HEK293T (cell line): ENCODE measurements around the gene DDOST.

ENCODE experiments used
- BHLHE40 ChIP-seq: fragments of 450-650 bp; IDR thresholded peaks from 2 replicates; pipeline ENCODE4 v1.6.1; 2016; ENCODE audit warnings: mild to moderate bottlenecking, moderate library complexity, borderline replicate concordance
- ELF4 ChIP-seq: fragments of 450-650 bp; IDR thresholded peaks from 2 replicates; pipeline ENCODE4 v1.6.1; 2017; ENCODE audit warnings: antibody characterized with exemption
- FOXA1 ChIP-seq: fragments of 450-650 bp; IDR thresholded peaks from 2 replicates; pipeline ENCODE4 v1.6.1; 2016; ENCODE audit warnings: mild to moderate bottlenecking
- FOXK2 ChIP-seq: fragments of 450-650 bp; IDR thresholded peaks from 2 replicates; pipeline ENCODE4 v1.6.1; 2016; ENCODE audit warnings: mild to moderate bottlenecking
- FOXM1 ChIP-seq: fragments of 450-650 bp; IDR thresholded peaks from 2 replicates; pipeline ENCODE4 v1.6.1; 2017; ENCODE audit warnings: mild to moderate bottlenecking, borderline replicate concordance
- HDGF ChIP-seq: fragments of 450-650 bp; IDR thresholded peaks from 2 replicates; pipeline ENCODE4 v1.6.1; 2017; ENCODE audit warnings: antibody characterized with exemption, borderline replicate concordance
- L3MBTL2 ChIP-seq: fragments of 450-650 bp; conservative IDR thresholded peaks from 2 replicates; pipeline ENCODE4 v1.6.1; 2016; ENCODE audit warnings: mild to moderate bottlenecking
- NFRKB ChIP-seq: fragments of 450-650 bp; IDR thresholded peaks from 2 replicates; pipeline ENCODE4 v1.6.1; 2016; ENCODE audit warnings: mild to moderate bottlenecking, moderate library complexity
- SP1 ChIP-seq: fragments of 450-650 bp; IDR thresholded peaks from 2 replicates; pipeline ENCODE4 v1.6.1; 2017
- SUZ12 ChIP-seq: fragments of 450-650 bp; IDR thresholded peaks from 2 replicates; pipeline ENCODE4 v1.6.1; 2016; ENCODE audit warnings: mild to moderate bottlenecking
- TF ChIP-seq, protein P1 (sequence below): fragments of 450-650 bp; IDR thresholded peaks from 2 replicates; pipeline ENCODE4 v1.6.1; 2016

DNA sequence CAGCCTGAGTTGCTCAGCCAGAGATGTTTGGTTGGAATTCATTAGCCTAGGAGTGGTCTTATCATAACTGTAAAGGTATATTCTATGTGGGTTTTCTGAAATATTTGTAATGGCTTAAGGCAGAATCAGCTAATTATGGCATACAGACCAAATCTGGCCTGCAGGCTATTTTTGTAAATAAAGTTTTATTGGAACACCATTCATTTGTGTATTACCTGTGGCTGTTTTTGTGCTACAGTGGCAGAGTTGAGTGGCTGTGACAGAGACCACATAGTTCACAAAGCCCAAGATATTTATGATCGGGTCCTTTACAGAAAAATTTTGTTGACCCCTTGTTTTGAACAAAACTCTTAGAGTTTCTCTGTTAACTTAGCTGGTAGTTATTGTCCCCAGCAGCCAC is 7.4 kb upstream of the DDOST start:
- no peak for TF ChIP-seq SUZ12
- no peak for TF ChIP-seq SP1
- no peak for TF ChIP-seq FOXM1
- TF ChIP-seq HDGF = no peak
- no peak for TF ChIP-seq ELF4
- no peak for TF ChIP-seq FOXK2
- no peak for TF ChIP-seq L3MBTL2
- no peak for TF ChIP-seq NFRKB
- TF ChIP-seq BHLHE40 = no peak
- TF ChIP-seq, protein P1, sequence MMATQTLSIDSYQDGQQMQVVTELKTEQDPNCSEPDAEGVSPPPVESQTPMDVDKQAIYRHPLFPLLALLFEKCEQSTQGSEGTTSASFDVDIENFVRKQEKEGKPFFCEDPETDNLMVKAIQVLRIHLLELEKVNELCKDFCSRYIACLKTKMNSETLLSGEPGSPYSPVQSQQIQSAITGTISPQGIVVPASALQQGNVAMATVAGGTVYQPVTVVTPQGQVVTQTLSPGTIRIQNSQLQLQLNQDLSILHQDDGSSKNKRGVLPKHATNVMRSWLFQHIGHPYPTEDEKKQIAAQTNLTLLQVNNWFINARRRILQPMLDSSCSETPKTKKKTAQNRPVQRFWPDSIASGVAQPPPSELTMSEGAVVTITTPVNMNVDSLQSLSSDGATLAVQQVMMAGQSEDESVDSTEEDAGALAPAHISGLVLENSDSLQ = no peak
- TF ChIP-seq FOXA1 = no peak
